ENCODE results near the gene ABCA13.

ABCA13 gene

GRCh38 chr7:48285373-48285772, 114.1 kb downstream of the ABCA13 start:
- no peak for TF ChIP-seq CTCF (IDR thresholded peaks at IDR 0.05)
- no peak for DNase-seq
- Mint-ChIP-seq H3K4me1 (no peaks in the 10 kb centered on the region), H3K27me3 (ENCODE audit: low read depth, poor library complexity) (peaks cover 14% of the 10 kb centered on the region), H3K36me3 (ENCODE audit: low read depth) (no peaks in the 10 kb centered on the region), H3K27ac (no peak overlapping the region), H3K4me3 (no peak overlapping the region), H3K9me3 (no peaks in the 10 kb centered on the region)

- Mint-ChIP-seq H3K4me1 (no peaks in the 10 kb centered on the region), H3K36me3 (ENCODE audit: low read depth) (no peaks in the 10 kb centered on the region), H3K27ac (no peak overlapping the region), H3K27me3 (ENCODE audit: low read depth, poor library complexity) (peaks cover 21% of the 10 kb centered on the region), H3K4me3 (no peak overlapping the region), H3K9me3 (no peaks in the 10 kb centered on the region)
- TF ChIP-seq CTCF (IDR thresholded peaks at IDR 0.05), result no peak
- no peak for DNase-seq
These were observed 115.6 kb downstream of the ABCA13 start for GRCh38 chr7:48286836-48287235.

- Mint-ChIP-seq H3K9me3 (no peaks in the 10 kb centered on the region), H3K27me3 (ENCODE audit: low read depth, poor library complexity) (peaks cover 19% of the 10 kb centered on the region), H3K36me3 (ENCODE audit: low read depth) (no peaks in the 10 kb centered on the region), H3K4me1 (no peaks in the 10 kb centered on the region), H3K4me3 (no peak overlapping the region), H3K27ac (no peak overlapping the region)
- DNase-seq, result no peak
- no peak for TF ChIP-seq CTCF (IDR thresholded peaks at IDR 0.05)
These were observed 118.4 kb downstream of the ABCA13 start for GRCh38 chr7:48289656-48290055.

- no peaks in the 10 kb centered on the region for H3K9me3 Mint-ChIP-seq
- H3K4me1 Mint-ChIP-seq, result no peaks in the 10 kb centered on the region
- no peak for TF ChIP-seq CTCF (IDR thresholded peaks at IDR 0.05)
- H3K4me3 Mint-ChIP-seq, result no peak overlapping the region
- no peaks in the 10 kb centered on the region for H3K36me3 Mint-ChIP-seq (ENCODE audit: low read depth)
- no peak for DNase-seq
- H3K27me3 Mint-ChIP-seq (ENCODE audit: low read depth, poor library complexity), result peaks cover 13% of the 10 kb centered on the region
- H3K27ac Mint-ChIP-seq, result no peak overlapping the region
These were observed 121.7 kb downstream of the ABCA13 start for GRCh38 chr7:48292949-48293348.

- Mint-ChIP-seq H3K27me3 (ENCODE audit: low read depth, poor library complexity) (peaks cover 10% of the 10 kb centered on the region), H3K36me3 (ENCODE audit: low read depth) (no peaks in the 10 kb centered on the region), H3K4me1 (peaks cover 5% of the 10 kb centered on the region), H3K27ac (no peak overlapping the region), H3K4me3 (no peak overlapping the region), H3K9me3 (no peaks in the 10 kb centered on the region)
- no peak for DNase-seq
- no peak for TF ChIP-seq CTCF (IDR thresholded peaks at IDR 0.05)
These were observed 124.2 kb downstream of the ABCA13 start for GRCh38 chr7:48295296-48295971.

GRCh38 chr7:48296966-48297365, 125.7 kb downstream of the ABCA13 start:
- no peaks in the 10 kb centered on the region for H3K36me3 Mint-ChIP-seq (ENCODE audit: low read depth)
- H3K9me3 Mint-ChIP-seq, result no peaks in the 10 kb centered on the region
- no peak for DNase-seq
- no peak overlapping the region for H3K4me3 Mint-ChIP-seq
- no peaks in the 10 kb centered on the region for H3K27me3 Mint-ChIP-seq (ENCODE audit: low read depth, poor library complexity)
- no peak overlapping the region for H3K27ac Mint-ChIP-seq
- no peak for TF ChIP-seq CTCF (IDR thresholded peaks at IDR 0.05)
- H3K4me1 Mint-ChIP-seq, result peaks cover 12% of the 10 kb centered on the region
